HuH-7.5 (cell line): Measurements from ENCODE around the gene TGFBRAP1.
"Not testable (repeated sequence)": the region's sequence is repeated elsewhere in the genome, so short reads cannot be mapped to it uniquely, and the experiment has no call there.

Experiments used
- DNase-seq: peaks from one replicate; pipeline ENCODE4 v3.0.0; 2011; ENCODE audit warnings: low spot score

Gene TGFBRAP1

GRCh38 chr2:105271393-105272045, 58.0 kb downstream of the TGFBRAP1 start:
- no peak for DNase-seq

DNA sequence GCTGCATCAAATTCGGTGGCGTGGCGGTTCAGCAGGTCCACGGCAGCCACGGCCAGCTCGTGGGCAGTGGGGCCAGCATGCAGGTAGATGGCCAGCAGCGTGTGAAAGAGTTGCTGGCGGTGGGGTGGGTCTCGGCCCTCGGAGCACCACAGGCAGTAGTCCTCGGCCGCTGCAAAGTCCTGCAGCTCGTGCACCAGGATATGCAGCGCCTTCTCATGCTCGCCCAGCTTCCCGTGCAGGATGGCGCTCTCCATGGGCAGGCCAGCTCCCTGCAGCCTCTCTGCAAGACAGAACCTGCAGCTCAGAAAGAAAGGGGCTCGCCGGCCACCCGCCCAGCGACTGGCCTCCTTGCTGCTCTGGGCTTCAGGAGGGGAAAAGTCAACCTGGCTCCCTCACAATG, 60.1 kb downstream of the TGFBRAP1 start:
- no peak for DNase-seq

DNA sequence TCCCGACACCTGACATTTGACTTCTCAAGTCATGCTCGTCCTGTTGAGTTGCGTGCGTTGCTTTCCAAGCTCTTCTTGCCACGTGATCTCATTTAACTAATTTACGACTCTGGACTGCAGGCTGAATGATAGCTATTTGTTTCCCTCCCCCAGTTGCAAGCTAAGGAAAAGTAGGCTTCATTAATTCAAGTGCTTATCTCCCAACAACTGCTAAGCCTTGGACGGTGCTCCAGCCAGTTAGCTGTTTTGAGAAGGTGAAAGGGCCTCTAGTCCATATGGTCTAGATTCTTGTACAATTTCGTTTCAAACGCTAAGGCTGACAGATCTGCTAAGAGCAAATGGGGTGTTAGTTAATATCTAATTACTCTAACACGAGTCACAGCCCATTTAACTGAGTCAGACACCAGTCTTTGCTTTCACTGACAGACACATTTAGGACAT, 66.9 kb downstream of the TGFBRAP1 start:
- DNase-seq = no peak

- DNase-seq = no peak
Observed at GRCh38 chr2:105261061-105261460, 68.5 kb downstream of the TGFBRAP1 start.

DNA sequence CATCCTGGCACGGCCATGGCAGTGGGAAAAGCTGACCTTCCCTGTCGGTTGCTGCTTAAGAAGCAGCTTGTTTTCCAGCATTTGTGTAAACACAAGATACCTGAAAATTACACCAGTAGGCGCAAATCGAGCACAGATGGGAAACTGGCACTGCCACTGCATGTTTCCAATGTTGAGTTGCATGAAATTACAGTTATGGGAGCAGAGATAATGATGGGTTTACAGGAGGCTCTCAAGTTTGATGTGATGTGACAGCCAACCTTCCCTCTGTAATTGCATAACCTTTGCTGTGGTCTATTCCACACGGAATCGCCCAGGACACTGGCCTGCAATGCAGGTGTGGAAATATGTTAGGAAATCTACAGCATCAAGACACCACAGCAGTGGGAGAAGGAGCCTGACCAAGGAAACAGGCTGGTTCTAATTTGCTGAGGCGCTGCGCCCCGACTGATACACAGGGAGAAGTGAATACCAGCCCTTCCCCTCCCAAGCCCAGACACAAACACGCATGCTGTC, 70.6 kb downstream of the TGFBRAP1 start:
- no peak for DNase-seq

- DNase-seq = no peak
Observed at GRCh38 chr2:105257981-105258380, 71.6 kb downstream of the TGFBRAP1 start.

DNA sequence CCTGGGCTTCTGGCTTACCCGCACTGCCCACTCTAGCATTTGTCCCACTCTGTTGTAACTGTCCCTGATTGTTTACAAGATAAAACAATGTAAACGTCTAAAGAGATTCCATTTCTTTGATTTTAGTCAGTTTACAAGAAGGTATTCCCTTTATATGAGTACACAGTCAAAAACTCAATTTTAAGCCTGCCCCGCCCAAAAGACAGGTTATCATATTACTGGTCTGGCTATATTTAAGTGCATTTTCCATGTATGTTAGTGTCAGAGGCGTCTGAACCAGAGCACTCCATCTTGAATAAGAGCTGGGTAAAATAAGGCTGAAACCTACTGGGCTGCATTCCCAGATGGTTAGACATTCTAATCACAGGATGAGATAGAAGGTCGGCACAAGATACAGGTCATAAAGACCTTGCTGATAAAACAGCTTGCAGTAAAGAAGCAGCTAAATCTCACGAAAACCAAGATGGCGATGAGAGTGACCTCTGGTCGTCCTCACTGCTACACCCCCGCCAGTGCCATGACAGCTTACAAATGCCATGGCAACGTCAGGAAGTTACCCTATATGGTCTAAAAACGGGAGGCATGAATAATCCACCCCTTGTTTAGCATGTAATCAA, 73.0 kb downstream of the TGFBRAP1 start:
- DNase-seq = no peak

DNA sequence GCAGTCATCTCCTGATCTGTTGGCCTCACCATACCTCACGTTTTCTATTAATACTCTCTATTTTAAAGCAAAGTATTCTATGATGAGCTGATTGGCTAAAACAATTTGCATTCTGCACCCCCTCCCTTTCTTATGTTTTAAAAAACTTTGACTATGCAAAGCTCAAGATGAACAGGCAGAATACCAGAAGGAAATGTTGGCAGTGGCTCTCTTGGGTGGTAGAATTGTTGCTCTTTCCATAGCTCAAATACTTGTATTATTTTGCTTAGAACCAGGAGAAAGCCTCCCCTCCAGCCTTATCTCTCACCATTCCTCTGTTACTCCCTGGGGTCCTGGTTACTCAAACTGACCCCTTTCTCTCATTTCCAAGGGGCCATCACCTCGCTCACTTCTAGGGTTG, 73.6 kb downstream of the TGFBRAP1 start:
- DNase-seq = no peak

GRCh38 chr2:105254531-105255210, 74.9 kb downstream of the TGFBRAP1 start:
- DNase-seq = no peak

- no peak for DNase-seq
Observed at GRCh38 chr2:105252271-105252670, 77.3 kb downstream of the TGFBRAP1 start.

- DNase-seq = not testable (repeated sequence)
Observed at GRCh38 chr2:105251016-105251648, 78.4 kb downstream of the TGFBRAP1 start.

GRCh38 chr2:105249891-105250290, 79.6 kb downstream of the TGFBRAP1 start:
- no peak for DNase-seq

GRCh38 chr2:105249181-105249580, 80.4 kb downstream of the TGFBRAP1 start:
- no peak for DNase-seq

DNA sequence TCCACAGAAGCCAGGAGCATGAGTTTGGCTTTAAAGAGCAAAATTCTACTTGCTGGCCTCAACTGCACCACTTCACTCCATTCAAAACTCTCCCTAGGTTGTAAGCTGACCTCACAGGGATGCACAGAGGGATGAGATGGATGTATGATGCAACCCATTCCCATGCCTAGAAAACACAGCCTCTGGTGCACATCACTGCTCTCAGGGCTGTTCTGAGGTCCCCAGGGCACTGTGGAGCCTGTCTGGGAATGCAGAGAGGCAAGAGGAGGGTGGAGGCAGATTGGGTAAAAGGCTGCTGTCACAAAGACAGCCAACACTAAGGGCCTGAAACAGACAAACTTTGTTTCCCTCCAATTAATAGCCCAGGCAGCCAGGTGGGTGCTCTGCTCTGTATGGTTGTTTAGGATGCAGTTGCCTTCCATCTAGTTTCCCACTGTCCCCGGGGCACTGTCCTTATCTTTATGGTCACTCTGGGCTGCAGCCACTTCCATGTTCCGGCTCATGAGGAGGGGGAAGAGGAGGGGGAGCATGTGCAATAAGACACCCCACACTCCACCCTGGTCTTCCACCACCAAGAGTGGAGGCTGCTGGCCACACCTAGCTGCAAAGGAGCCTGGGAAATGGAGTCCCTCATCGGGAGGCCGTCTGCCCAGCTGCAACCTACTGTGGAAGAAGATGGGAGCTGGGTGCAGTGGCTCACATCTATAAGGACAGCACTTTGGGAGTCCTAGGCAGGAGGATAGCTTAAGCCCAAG, 81.0 kb downstream of the TGFBRAP1 start:
- DNase-seq = no peak

GRCh38 chr2:105244451-105244850, 85.1 kb downstream of the TGFBRAP1 start:
- DNase-seq = no peak

GRCh38 chr2:105243961-105244360, 85.6 kb downstream of the TGFBRAP1 start:
- DNase-seq = no peak

GRCh38 chr2:105242286-105242993, 87.1 kb downstream of the TGFBRAP1 start:
- no peak for DNase-seq

DNA sequence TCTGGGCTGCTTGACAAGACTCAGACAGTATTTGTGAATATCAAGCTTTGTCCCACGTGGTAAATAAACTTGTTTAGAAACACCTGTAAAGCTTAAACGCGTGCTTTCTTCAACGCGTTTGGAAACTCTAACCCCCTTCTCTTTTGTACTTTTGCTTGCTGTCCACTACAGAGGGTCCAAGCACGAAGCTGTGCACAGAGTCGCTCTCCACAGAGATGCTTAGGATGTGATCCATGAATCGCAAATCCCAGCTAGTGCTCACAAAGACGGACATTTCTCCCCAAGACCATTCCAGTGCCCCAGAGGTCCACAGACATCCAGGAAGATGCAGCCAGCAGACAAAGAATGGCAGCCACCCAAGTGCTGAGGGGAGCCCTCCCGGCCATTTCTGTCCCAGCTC, 88.1 kb downstream of the TGFBRAP1 start, which contains the start of gene GPR45:
TSS of gene GPR45 (plus strand) at position 301 of the 400 bp plus-strand sequence. CDS start 116 bp downstream, outside the sequence.
- no peak for DNase-seq

DNA sequence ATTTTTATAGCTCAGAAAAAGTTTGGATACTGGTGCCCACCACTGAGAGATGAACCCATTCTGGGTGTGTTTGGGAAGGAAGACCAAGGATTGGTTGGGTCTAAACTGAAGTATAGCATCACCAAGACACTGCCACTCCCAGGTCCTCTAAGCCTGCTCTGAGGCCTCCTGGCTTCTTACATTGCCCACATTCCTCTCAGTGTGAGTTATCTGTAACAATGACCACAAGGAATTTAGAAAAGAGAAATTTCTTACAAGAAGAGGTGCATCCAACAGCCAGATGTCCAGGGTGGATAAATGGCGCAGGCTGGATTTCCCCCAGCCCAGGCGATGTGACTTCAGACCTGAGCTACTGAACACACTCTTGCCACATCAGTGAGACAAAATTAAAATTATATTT, 89.6 kb downstream of the TGFBRAP1 start:
- DNase-seq = no peak

GRCh38 chr2:105238664-105239240, 90.8 kb downstream of the TGFBRAP1 start:
- DNase-seq = no peak
